ENCODE results near the gene KRT32. TPM values are rescaled to one million over a fixed set of nuclear protein-coding genes. Genes with fewer than 3 reads are reported as not detected.

KRT32 gene
- polyA plus RNA-seq, 4 donors, result not detected

GRCh38 chr17:41494524-41494923, 27.3 kb upstream of the KRT32 start:
- no peak for DNase-seq (ENCODE audit: low read depth in 4 of 4, low spot score in 2 of 4)

DNA sequence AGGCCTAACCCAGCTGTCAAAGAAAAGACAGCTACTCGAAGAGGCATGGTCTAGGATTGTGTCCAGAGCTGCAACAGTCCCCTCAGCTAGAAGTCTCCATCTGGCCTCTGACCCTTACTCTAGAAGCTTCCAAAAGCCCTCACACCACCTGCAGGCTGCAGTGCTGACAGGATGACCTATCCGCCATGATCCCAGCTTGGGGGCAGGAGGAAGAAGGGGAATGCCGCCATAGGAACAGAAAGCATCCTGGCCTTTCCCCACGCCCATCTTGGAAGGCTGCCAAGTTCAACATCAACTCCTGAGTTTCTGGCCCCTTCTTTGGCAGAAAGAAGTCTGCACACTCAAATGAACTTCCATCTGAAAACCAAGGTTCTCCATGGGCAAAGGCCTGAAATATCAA, 25.6 kb upstream of the KRT32 start:
- DNase-seq (ENCODE audit: low read depth in 4 of 4, low spot score in 2 of 4), result peak in 1 of 4 donors; percentile 36

DNA sequence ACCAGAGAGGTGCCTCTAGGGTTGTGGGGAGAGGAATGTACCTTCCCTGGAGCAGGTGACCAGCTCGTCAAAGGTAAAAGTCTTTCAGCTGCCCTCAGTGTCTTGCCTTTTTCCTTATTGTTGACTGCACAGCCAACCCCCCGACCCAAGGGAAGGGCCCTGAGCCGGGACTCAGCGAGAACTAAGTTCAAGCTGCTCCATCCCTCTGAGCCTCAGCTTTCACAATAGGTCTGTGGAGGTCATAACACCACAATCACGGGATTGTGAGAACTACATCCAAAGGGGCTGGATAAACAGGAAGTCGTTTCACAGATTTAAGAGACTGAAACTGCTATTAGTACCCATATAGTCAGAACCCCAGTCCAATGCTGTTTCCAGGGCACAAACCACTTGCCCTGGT, 25.2 kb upstream of the KRT32 start:
- DNase-seq (ENCODE audit: low read depth in 4 of 4, low spot score in 2 of 4), result no peak

- no peak for DNase-seq (ENCODE audit: low read depth in 4 of 4, low spot score in 2 of 4)
Measured at GRCh38 chr17:41491476-41491875, 24.3 kb upstream of the KRT32 start.

- DNase-seq (ENCODE audit: low read depth in 4 of 4, low spot score in 2 of 4), result no peak
Measured at GRCh38 chr17:41490000-41490990, 23.1 kb upstream of the KRT32 start.

DNA sequence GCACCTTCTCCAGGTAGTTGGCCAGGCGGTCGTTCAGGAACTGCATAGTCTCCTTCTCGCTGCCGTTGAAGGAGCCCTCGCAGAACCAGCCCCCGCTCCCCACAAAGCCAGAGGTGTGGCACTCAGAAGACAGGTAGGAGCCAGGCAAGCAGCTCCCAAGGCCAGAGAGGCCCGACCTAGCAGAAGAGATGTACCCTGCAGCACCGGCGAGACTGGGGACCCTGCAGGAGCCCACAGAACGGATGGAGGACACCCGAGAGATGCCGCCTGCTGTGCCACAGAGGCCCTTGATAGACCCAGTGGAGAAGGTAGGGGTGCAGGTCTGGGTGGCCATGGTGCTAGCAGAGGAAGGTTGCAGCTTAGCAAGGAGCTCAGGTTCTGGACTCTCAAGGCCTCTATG, 22.3 kb upstream of the KRT32 start, which contains the start of gene KRT36:
KRT36 (minus strand) TSS at position 380 of the 400 bp plus-strand sequence; CDS start at position 334, 46 bp downstream.
- DNase-seq (ENCODE audit: low read depth in 4 of 4, low spot score in 2 of 4), result no peak

- no peak for DNase-seq (ENCODE audit: low read depth in 4 of 4, low spot score in 2 of 4)
Measured at GRCh38 chr17:41486809-41487530, 19.8 kb upstream of the KRT32 start.

DNA sequence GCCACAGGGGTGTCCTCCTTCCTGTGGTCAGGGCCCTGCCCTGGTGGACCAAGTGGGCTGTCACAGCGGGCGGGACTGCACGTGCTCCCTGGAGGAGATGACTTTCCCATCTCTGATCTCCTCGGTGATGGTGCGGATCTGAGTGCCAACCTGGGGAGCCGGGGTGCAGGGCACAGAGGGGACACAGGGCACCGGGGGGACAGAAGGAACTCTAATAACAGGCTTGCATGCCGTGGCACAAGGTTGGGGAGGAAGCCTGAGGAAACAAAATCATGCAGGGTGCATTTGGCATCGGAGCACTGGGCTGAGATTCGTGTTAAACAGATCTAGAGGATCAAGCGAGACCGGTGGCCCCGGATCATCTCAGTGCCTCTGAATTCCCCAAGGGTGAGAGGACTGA, 19.1 kb upstream of the KRT32 start:
- no peak for DNase-seq (ENCODE audit: low read depth in 4 of 4, low spot score in 2 of 4)

- DNase-seq (ENCODE audit: low read depth in 4 of 4, low spot score in 2 of 4), result no peak
Measured at GRCh38 chr17:41484920-41485904, 18.0 kb upstream of the KRT32 start.

DNA sequence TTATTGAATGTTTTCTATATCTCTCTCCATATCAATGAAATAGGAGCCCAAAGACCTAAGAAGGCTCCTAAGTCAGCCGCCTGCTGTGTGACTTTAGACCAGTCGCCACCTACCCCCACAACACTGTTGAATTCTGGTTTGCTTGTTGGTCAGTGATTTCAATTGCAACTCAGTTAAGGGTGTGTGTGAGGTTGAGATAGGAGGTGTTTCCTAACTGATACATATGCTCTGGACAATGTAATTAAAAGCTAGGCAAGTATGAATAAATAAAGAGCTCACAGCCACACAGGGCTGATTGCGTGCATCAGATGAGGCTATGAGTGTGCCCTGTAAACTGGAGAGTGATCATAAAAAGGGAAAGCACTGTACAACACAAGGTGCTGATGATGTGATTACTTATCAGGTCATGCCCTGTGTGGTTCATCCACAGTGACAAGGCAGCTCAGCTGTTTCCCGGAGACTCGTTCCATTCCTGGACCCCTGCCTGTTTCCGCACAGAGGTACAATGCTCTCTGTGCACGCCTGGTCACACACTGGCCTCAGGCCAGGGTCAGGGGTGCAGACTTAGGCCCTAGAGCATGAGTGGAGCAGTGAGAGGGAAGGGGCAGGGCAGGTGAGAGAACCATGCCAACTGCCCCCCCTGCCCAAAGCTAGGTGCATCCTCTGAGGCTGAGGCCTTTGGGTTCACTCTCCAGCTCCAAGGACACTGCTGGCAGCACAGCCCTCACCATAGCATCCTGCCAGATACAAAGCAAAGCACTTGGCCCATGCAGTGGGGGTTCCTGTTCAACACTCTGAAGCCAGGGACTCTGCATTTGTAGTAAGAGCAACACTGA, 17.0 kb upstream of the KRT32 start:
- DNase-seq (ENCODE audit: low read depth in 4 of 4, low spot score in 2 of 4), result no peak

GRCh38 chr17:41483531-41483930, 16.3 kb upstream of the KRT32 start:
- no peak for DNase-seq (ENCODE audit: low read depth in 4 of 4, low spot score in 2 of 4)

GRCh38 chr17:41481036-41481435, 13.8 kb upstream of the KRT32 start, which contains the start of gene KRT35:
Gene KRT35, minus strand, starts transcription at chr17:41481151. Its CDS starts 54 bp downstream, at chr17:41481097.
- peak in 2 of 4 donors; percentile 13 to 14 for DNase-seq (ENCODE audit: low read depth in 4 of 4, low spot score in 2 of 4)

- no peak for DNase-seq (ENCODE audit: low read depth in 4 of 4, low spot score in 2 of 4)
Measured at GRCh38 chr17:41480581-41480980, 13.4 kb upstream of the KRT32 start.

GRCh38 chr17:41480136-41480535, 12.9 kb upstream of the KRT32 start:
- no peak for DNase-seq (ENCODE audit: low read depth in 4 of 4, low spot score in 2 of 4)

- DNase-seq (ENCODE audit: low read depth in 4 of 4, low spot score in 2 of 4), result no peak
Measured at GRCh38 chr17:41478237-41478636, 11.1 kb upstream of the KRT32 start.

DNA sequence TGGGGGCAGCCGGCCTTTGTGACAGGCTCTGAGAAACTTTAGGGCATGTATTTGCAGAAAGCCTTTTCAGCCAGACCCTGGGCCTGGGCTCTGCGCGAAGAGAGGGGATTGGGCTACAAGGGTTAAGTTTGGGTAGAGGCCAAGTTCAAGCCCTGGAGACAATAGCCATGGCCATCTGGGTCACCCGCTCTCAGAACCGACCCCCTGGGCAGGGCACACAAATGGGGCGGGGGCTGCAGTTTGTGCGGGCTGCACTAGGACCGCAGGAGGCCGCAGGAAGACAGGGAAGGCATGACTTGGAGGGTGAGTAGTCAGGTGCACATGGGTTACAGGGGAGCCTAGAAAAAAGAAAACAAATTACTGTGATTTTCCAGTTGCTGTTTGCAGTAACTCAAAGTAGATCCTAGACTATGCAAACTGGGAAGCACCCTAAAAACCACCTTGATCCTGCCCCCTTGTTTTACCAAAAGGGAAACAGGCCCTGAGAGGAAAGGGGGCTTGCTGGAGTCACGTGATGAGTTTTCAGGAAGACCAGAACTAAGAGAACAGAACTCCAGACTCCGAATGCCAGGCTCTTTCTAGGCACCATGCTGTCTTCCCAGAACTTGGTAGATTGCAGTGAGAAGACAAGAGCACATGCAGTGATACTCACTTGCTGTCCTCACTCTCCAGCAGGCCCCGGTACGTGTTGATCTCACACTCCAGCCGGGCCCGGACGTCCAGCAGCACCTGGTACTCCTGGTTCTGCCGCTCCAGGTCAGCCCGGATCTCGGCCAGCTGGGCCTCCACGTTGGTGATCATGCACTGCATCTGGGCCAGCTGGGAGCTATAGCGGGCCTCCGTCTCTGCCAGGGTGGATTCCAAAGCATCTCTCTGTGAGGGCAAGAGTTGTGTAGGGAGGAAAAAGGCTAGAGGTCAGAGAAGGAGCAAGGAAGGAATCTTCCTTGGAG, 10.0 kb upstream of the KRT32 start:
- DNase-seq (ENCODE audit: low read depth in 4 of 4, low spot score in 2 of 4), result no peak

GRCh38 chr17:41475421-41475820, 8.2 kb upstream of the KRT32 start:
- DNase-seq (ENCODE audit: low read depth in 4 of 4, low spot score in 2 of 4), result no peak

DNA sequence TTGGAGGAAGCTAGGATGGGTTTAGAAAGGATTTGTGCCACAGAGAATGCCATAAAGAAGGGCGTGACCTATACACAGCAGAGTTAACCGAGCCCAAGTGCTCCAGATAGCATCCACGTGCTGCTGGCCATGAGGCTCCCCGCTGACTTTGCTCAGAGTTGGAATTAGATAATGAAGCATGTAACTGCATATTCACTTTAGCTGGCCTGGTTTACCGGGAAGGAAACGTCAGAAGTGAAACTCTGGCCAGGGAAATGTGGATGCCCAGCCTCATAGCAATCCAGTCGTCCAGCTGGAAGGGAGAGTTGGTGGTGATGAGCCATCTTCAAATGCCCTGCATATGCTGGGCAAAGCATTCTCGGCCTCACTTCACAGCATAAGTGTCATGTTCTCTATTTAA, 7.7 kb upstream of the KRT32 start:
- no peak for DNase-seq (ENCODE audit: low read depth in 4 of 4, low spot score in 2 of 4)

Data from left renal cortex interstitium (tissue), 4 donors.